Smooth muscle cell (in vitro differentiated cells): ENCODE measurements around the gene HTR3D. TPM values are rescaled to one million over a fixed set of nuclear protein-coding genes. Genes with fewer than 3 reads are reported as not detected.

Source experiments
- DNase-seq: peaks from one replicate; lab custom pipeline; 2025; ENCODE audit not compliant: unreplicated experiment; lab: John Stamatoyannopoulos, UW
- H2AFZ ChIP-seq: fragments of 200-600 bp; sonication (generic); 2 replicates; pipeline ENCODE4 v1.6.0; 2016; ENCODE audit warnings: antibody characterized with exemption, low read depth, mild to moderate bottlenecking
- H3F3A ChIP-seq: fragments of 200-600 bp; sonication (generic); 2 replicates; pipeline ENCODE4 v1.6.0; 2017; ENCODE audit warnings: antibody characterized with exemption, low read depth
- H3K27ac ChIP-seq: fragments of 200-600 bp; sonication (generic); 2 replicates; pipeline ENCODE4 v1.5.1; 2016; ENCODE audit warnings: low read depth, mild to moderate bottlenecking
- H3K27me3 ChIP-seq: fragments of 200-600 bp; sonication (generic); 2 replicates; pipeline ENCODE4 v1.6.1; 2016; ENCODE audit warnings: low read depth, mild to moderate bottlenecking
- H3K36me3 ChIP-seq: fragments of 200-600 bp; sonication (generic); 2 replicates; pipeline ENCODE4 v1.5.1; 2016; ENCODE audit warnings: low read depth
- H3K4me1 ChIP-seq: fragments of 200-600 bp; sonication (generic); 2 replicates; pipeline ENCODE4 v1.5.1; 2016; ENCODE audit warnings: low read depth
- H3K4me2 ChIP-seq: fragments of 200-600 bp; sonication (generic); 2 replicates; pipeline ENCODE4 v1.6.0; 2016; ENCODE audit warnings: mild to moderate bottlenecking
- H3K4me3 ChIP-seq: fragments of 200-600 bp; sonication (generic); 2 replicates; pipeline ENCODE4 v1.5.1; 2016; ENCODE audit warnings: mild to moderate bottlenecking
- H3K79me2 ChIP-seq: fragments of 200-600 bp; sonication (generic); 2 replicates; pipeline ENCODE4 v1.6.0; 2016; ENCODE audit warnings: low read depth, mild to moderate bottlenecking
- H3K9ac ChIP-seq: fragments of 200-600 bp; sonication (generic); 2 replicates; pipeline ENCODE4 v1.6.0; 2016; ENCODE audit warnings: low read depth
- H3K9me3 ChIP-seq: fragments of 200-600 bp; sonication (generic); replicated peaks from 2 replicates; pipeline ENCODE4 v1.5.1; 2016; ENCODE audit warnings: low read depth
- H4K20me1 ChIP-seq: fragments of 200-600 bp; sonication (generic); 2 replicates; pipeline ENCODE4 v1.6.0; 2016; ENCODE audit warnings: low read depth
- WGBS: methylation state at CpG from one replicate; pipeline ENCODE4 v1.1.7; 2016; ENCODE audit warnings: low lambda C conversion rate; 5-methylcytosine and 5-hydroxymethylcytosine counted together
- polyA plus RNA-seq: library from polyadenylated mRNA; unstranded; fragments of >200 nt; fragmentation: Nextera tagmentation; extraction: Ambion mirVana; gene quantifications from 2 replicates; pipeline ENCODE4 v1.2.1, GENCODE V29; 2016
- total RNA-seq: library from RNA; depleted of rRNA; stranded (reverse); fragments of >200 nt; gene quantifications from 2 replicates; pipeline ENCODE4 v1.2.3, GENCODE V29; 2014
- TF ChIP-seq, protein P1 (sequence below): fragments of 200-600 bp; sonication (generic); IDR thresholded peaks from 2 replicates; pipeline ENCODE4 v1.5.1; 2017; ENCODE audit warnings: borderline replicate concordance, mild to moderate bottlenecking, antibody characterized with exemption; ENCODE audit not compliant: insufficient read depth, poor library complexity, severe bottlenecking

HTR3D gene, protein sequence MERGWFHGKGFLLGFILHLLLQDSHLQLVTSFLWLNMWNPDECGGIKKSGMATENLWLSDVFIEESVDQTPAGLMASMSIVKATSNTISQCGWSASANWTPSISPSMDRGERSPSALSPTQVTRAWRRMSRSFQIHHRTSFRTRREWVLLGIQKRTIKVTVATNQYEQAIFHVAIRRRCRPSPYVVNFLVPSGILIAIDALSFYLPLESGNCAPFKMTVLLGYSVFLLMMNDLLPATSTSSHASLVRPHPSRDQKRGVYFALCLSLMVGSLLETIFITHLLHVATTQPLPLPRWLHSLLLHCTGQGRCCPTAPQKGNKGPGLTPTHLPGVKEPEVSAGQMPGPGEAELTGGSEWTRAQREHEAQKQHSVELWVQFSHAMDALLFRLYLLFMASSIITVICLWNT
- total RNA-seq (not detected in 2 replicates), polyA plus RNA-seq (not detected in 2 replicates)

DNA sequence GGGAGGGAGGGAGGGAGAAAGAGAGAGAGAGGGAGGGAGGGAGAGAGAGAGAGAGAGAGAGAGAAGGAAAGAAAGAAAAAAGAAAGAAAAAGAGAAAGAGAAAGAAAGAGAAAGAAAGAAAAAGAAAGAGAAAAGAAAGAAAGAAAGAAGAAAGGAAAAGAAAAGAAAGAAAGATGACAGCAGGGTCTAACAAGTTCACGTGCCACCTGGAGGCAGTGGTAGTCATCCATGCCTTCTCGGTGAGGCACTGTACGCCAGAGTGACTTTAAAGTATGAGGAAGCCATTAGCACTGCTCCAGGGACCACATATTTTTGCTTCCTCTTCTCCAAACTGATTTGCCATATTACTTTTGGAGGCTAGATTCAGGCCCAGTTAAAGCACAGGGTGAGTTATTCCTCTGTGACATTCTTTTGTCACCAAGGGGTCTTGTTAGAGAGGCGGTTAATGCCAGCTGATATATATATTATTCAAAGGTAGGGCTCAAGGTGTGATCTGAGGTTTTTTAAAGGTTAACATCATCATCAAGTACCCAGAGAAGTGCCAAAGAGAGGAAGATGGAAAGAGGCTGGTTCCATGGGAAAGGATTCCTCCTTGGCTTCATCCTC lies at the start of gene HTR3D:
HTR3D (plus strand) TSS at position 556 of the 606 bp plus-strand sequence; CDS start at position 556, 0 bp downstream.
- 79% methylated on average over 4 of the region's 4 CpGs for WGBS

DNA sequence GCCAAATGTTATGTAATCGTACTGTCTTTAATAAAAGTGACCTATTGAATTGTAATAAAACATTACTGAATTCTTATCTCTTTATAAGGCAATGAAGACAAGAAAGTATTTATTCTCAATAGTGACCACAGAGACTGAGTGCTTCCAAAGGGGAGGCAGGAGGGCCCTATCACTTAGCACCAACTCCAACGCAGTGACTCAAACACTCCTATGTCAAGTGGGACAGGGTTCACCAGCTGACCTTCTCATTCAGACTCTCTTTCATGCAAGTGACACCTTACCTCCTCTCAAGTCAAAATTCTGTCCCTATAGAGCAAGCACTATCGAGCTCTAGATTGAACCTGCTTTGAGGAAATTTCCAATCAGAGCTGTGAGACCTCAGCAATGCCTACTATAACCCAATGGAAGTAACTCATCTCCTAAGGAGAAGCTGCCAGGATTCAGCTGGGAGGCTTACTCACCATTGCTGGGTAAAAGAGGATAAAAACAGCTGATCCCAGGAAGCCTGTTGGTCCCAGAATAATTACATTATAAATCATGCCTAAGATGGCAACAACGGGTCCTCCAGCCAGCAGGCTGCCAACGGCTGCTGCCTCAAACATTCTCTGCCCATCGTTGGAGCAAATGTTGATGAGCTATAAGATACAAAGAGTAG lies 49.4 kb upstream of the HTR3D start:
- Histone ChIP-seq H3K27ac (no peak overlapping the region), H3F3A (no peaks in the 10 kb centered on the region), H3K9ac (no peak overlapping the region), H4K20me1 (no peaks in the 10 kb centered on the region), H3K9me3 (no peaks in the 10 kb centered on the region), H3K4me3 (no peak overlapping the region), H3K4me1 (no peaks in the 10 kb centered on the region), H3K4me2 (no peak overlapping the region), H3K79me2 (no peaks in the 10 kb centered on the region), H3K36me3 (peaks cover 5% of the 10 kb centered on the region), H3K27me3 (no peaks in the 10 kb centered on the region), H2AFZ (no peak overlapping the region)
- TF ChIP-seq, protein P1, sequence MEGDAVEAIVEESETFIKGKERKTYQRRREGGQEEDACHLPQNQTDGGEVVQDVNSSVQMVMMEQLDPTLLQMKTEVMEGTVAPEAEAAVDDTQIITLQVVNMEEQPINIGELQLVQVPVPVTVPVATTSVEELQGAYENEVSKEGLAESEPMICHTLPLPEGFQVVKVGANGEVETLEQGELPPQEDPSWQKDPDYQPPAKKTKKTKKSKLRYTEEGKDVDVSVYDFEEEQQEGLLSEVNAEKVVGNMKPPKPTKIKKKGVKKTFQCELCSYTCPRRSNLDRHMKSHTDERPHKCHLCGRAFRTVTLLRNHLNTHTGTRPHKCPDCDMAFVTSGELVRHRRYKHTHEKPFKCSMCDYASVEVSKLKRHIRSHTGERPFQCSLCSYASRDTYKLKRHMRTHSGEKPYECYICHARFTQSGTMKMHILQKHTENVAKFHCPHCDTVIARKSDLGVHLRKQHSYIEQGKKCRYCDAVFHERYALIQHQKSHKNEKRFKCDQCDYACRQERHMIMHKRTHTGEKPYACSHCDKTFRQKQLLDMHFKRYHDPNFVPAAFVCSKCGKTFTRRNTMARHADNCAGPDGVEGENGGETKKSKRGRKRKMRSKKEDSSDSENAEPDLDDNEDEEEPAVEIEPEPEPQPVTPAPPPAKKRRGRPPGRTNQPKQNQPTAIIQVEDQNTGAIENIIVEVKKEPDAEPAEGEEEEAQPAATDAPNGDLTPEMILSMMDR = no peak
- WGBS = 94% methylated on average over 6 of the region's 6 CpGs
- DNase-seq = no peak

More for the DNA sequence above, at the start of gene HTR3D:
- H3K9me3 ChIP-seq = no peaks in the 10 kb centered on the region
- no peak within 1 kb of the TSS for H3K9ac ChIP-seq
- no peaks in the 10 kb centered on the region for H4K20me1 ChIP-seq
- H3K36me3 ChIP-seq = no peaks in the 10 kb centered on the region
- DNase-seq = no peak
- H3K4me1 ChIP-seq = no peaks in the 10 kb centered on the region
- no peaks in the 10 kb centered on the region for H3F3A ChIP-seq
- TF ChIP-seq, protein P1 = no peak
- H2AFZ ChIP-seq = no peak within 1 kb of the TSS
- H3K27ac ChIP-seq = no peak within 1 kb of the TSS
- peaks cover 8% of the 10 kb centered on the region for H3K27me3 ChIP-seq
- no peak within 1 kb of the TSS for H3K4me3 ChIP-seq
- H3K79me2 ChIP-seq = no peaks in the 10 kb centered on the region
- H3K4me2 ChIP-seq = no peak within 1 kb of the TSS

DNA sequence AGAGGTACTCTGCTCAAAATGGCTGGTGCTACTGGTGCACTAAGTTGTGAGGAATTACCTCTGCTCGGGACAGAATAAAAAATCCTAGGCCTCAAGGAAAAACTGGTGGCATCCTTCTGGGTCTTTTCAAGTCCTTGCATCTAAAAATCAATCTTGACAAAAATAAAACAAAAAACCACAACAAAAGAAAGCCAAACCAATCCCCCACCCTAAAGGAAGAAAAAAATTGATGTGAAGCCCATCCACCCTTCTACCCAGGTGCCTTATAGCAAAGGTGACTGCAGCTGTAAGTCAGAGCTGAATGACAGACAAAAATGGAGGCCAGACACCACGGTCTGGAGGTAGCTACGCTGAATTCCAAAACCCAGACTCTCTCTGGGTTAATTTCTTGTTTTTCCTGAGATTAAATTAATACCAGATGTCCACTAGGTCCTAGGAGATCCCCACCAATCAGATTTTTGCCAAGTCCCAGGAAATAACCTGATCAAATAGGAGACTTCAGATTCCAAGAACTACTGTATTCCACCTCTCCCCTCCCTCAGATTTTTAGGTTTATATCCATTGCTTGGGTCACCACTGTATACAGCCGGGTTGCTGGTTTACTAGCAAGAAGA lies 47.3 kb upstream of the HTR3D start:
- no peak overlapping the region for H2AFZ ChIP-seq
- H3K4me3 ChIP-seq = no peak overlapping the region
- no peak overlapping the region for H3K4me2 ChIP-seq
- H3K27me3 ChIP-seq = no peaks in the 10 kb centered on the region
- 96% methylated on average over 4 of the region's 4 CpGs for WGBS
- peaks cover 5% of the 10 kb centered on the region for H3K36me3 ChIP-seq
- no peak overlapping the region for H3K9ac ChIP-seq
- TF ChIP-seq, protein P1 = no peak
- H4K20me1 ChIP-seq = no peaks in the 10 kb centered on the region
- H3K4me1 ChIP-seq = peaks cover 4% of the 10 kb centered on the region
- no peak for DNase-seq
- H3K79me2 ChIP-seq = no peaks in the 10 kb centered on the region
- no peaks in the 10 kb centered on the region for H3F3A ChIP-seq
- no peak overlapping the region for H3K27ac ChIP-seq
- no peaks in the 10 kb centered on the region for H3K9me3 ChIP-seq
